GM21619 (cell line): ENCODE data around the gene STEAP1B.
"Not testable (repeated sequence)": the region's sequence is repeated elsewhere in the genome, so short reads cannot be mapped to it uniquely, and the experiment has no call there.

ENCODE experiments used
- ATAC-seq: cut with Tn5 transposase; IDR thresholded peaks from one replicate; pipeline ENCODE4 v1.9.1; 2021; ENCODE audit not compliant: unreplicated experiment

The STEAP1B gene

DNA sequence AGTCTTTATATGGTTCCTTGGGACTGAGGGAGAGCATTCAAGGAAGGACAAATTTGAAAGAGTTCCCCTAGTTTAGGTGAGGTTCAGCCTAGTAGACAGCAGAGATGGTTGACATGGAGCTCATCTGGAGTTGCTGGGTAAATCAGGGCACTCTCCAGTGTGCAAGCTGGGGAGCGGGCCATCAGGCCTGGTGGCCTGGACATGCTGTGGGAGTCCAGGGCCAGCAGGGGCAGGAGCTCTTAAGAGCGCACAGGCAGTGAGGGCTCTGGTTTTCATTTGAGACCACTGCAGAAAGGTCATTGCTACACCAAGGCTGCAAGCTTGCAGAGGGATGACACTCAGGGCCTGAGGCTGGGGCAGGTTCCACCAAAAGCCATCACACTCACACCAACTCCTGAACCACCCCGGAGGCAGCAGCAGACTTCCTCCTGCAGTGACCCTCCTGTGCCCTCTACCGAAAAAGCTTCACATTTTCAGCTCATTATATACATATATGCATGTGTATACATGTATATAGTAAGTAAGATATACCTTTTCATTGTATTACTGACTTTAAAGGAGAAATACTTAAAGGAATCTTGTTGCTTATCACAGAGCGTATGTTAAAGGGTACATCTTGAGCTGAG lies 39.5 kb downstream of the STEAP1B start:
- no peak for ATAC-seq

DNA sequence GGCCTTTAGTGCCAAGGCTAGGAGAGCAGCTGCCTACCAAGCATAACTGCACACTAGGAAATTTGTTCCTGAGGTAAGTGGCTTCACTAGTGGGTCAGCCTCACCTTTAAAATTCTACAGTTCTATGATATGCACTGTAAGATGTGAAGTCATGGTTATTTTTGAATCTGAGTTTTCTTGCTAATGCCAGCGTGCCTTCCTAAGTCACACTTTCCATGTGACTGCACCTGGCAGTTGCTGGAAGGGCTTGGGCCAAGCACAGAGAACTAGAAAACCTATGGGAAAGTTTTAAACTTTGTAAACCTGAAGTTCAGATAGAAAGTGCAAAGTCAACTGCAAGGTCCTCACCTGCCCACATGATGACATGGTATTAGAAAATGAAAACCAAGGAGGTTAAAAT lies 42.5 kb downstream of the STEAP1B start:
- ATAC-seq, result no peak

DNA sequence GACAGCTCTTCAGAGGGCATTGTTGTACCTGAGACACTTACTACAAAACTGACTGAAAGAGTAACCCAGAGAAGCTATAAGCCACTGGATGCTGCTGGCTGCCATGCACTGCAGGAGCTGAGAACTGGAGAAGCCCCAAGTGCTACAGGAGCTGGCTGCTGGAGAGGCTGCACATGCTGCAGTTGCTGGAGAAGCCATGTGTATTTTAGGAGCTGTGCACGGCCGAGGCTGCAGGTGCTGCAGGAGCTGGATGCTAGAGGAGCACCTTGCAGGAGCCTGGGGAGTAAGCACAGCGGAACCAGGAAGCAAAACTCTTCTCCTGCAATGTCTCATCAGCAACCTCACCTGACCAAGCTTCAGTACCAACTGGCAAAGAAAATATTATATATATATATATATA lies 45.5 kb downstream of the STEAP1B start:
- ATAC-seq, result no peak

DNA sequence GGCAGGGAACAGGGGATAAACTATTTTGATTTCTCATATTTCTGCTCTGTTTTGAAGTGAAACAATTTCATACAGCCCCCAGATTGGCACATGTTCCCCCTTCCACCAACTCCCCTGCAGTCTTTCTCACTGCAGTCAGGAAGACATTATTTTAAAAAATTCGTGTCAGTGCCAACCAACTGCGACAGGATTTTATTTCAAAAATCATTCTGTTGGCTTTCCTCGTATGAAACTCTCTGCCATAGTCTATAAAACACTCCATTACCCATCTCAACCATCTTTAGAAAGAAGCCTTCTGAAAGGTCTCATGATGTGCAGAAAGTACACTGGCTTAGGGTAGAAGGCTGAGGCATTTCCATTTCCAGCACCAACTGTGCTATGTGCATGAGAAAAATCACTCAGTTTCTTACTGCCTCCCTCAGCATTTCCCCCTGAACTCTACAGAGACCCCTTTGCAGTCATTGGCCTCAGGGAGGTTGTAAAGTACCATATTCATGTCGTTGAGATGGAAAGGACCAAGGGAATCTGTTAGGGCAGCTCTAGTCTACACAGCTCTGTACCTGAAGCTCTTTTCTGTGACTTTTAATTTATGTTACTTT lies 46.9 kb downstream of the STEAP1B start:
- no peak for ATAC-seq

DNA sequence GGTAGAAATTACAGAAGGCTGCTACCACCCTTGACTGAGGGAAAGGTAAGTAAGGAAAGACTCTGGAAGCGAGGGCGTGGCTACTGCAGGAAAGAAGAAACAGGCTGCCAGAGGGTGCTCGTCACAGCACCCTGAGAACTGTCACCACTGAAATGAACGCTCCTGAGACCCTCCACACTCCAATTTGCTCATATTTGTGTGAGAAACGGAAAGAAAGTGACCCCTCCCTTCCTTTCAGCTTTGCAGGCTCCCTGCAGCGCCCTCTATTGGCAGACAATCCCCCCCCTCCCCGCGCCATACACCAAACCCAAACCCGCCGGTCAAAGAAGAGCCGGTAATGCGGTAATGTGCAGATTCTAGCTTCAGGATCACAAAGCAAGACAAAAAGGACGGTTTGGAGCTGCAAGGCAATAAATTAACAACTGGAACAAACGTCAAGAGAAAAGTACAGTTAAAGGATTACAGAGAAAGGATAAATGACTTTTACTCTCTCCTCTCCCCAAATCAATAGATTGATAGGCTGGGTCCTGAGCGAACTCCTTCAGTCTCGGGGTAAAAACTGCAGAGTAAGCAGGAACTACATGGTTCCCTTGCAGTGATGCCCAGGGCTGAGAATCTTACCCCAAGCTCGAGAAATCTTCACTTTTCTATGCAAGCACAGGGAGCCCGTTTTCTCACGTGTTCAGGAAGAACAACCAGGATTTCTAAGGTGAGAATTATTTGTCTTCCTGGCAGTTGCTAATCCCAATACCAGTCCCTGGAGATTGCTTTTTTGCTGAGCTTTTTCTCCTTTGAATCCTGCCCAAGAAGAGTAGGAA lies 47.6 kb downstream of the STEAP1B start:
- no peak for ATAC-seq

DNA sequence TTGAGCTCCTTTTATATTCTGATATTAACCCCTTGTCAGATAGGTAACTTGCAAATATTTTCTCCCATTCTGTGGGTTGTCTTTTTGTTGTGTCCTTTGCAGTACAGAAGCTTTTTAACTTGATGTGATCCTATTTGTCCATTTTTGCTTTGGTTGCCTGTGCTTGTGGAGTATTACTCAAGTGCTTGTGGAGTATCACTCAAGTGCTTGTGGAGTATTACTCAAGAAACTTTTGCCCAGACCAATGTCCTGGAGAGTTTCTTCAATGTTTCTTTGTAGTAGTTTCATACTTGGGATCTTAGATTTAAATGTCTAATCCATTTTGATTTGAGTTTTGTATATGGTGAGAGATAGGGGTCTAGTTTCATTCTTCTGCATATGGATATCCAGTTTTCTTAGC lies 50.0 kb downstream of the STEAP1B start:
- ATAC-seq, result not testable (repeated sequence)

DNA sequence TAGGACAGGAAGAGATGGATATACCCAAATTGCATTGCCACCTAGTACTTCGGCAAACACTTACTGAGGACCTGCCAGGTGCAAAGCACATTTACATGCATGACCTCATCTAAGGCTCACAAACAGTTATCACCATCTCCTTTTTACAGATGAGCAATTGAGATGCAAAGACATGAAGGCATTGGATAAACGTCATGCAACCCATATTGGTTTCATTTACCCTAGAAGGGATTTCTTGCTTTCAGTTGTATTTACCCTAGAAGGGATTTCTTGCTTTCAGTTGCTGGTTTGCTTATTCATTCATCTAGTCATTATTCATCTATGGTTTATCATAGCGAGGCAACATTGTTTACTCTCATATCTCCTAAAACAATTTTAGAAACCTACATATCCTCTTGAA lies 52.2 kb downstream of the STEAP1B start:
- ATAC-seq, result peak; percentile 81

DNA sequence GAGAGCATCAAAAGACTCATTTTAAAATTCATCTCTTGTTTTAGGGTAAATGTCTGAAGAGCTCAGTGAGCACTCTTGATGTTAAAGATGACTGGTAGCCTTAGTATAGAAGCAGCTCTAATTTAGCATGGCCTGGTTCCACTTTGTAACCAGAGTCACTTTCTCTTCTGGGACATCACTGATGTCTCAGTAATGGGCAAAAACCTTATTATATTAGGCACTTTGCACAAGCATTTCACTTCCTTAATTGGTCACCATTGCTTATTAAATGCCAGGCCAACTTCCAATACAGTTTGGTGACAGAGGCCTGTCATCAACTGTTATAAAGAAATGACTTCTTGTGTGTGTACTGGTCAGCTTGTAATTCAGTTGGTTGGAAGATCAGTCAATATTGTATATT lies 53.0 kb downstream of the STEAP1B start:
- no peak for ATAC-seq

DNA sequence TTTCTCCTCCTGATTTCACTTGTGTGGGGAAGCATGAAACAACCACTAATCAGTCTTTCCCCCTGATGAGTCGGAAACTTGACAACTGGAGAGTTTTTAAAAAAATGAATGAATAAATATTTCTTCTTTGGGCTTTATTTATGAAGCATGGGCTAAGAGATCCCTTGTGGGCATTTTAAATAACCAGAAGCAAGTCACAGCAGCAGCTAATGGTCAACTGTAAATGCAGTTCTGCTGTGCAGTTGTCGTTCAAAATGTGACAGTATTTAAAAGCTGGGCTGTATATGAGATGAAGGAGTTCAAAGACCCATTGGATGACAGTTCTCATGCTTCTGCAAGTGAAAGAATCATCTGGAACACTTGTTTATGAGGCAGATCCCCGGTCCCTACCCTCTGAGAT lies 54.1 kb downstream of the STEAP1B start:
- ATAC-seq, result no peak

DNA sequence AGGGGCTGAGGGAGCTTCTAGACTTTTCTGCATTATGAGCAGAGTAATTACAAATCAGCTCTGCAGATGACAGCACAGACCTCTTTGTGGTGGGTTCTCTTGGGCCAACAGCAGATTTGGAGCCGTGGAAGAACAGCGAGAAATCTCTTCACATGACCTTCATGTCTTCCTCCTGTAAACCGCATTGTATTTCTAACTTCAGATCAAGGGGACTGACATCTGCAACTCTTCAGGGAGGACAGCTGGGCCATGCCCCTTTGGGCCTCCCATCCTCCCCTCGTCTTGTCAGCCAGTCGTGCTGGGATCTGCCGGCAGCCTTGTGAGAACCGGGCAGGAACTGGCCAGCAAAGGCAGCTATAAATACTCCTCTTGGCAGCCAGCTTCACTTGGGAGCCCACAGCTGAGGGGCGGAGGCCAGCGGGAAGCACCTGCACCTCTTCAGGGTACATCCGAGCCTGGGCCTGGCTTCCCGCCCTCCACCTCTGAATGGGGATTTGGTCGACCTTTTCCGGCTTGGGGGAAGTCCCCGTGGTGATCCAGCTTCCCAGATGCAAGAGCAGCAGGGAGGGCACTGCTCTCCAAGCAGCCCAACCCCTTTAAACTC lies 54.7 kb downstream of the STEAP1B start:
- peak; percentile 31 for ATAC-seq

DNA sequence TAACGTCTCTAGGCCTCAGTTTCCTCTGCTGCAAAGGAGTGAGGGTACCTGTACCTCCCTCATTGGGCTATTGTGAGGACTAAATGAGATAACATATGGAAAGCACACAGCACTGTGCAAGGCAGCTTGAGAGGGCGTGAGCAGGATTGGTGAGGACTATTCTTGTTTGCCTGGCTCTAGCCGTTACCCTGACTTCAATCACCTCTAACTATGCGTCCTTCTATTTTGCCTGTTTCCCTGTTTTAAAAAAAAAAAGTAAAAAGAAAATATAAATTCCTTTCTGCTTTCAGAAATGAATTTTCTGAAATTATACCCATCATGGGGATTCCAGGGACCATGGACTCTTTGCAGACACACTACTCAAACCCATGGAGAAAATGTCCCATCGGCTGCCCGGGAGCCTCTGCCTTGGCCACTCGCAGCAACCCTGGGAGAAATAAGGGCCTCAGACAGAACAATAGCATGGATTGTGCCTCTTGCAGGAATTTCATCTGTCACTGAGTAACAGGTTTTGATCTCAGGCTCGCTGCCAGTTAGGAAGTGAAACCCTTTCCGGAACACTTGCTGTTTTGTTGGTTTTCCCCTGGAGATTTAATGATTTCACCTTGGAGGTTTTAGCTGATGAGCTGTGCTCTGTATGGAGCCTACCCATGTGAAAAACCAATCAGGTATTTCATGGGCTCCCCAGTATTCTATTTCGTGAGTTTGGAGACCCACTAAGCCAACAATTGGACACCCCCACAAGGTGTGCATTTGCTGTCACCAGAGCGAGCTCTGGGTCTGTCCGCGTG lies 55.6 kb downstream of the STEAP1B start:
- ATAC-seq, result no peak

DNA sequence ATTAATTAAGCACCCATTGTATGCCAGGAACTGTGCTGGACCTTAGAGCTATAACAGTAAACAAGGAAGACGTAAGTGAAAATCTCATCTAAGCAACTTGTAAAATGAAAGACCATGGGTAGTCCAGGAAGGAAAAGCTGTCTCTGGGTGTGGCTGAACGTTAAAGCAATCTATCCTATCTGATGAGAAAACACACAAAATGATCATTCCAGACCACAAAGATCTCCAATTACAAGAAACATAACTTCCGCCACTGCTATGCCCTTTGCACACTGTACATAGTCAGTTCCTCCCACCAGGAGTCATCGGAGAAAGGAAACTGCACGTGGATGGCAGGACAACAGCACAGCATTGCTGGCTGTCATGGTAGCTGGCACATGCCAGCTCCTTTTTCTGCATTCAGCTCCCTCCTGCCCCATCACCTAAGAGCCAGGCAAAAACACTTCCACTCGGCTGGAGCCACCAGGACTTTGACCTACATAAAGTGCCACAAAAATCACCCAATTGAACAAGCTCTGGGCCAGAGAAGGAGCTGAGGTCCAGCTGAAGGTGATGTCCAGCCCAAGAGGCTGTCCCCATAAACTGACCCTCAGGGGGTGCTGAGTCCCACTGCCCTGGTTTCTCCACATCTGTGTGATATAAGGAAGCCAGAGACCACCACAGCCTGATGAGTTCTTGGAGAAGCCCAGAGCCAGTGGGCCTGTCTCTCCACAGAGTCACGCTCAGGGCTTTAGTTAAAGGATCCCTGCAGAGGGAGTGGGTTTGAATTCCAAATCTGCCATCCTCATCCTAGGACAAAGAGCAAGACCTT lies 56.4 kb downstream of the STEAP1B start:
- ATAC-seq, result no peak

DNA sequence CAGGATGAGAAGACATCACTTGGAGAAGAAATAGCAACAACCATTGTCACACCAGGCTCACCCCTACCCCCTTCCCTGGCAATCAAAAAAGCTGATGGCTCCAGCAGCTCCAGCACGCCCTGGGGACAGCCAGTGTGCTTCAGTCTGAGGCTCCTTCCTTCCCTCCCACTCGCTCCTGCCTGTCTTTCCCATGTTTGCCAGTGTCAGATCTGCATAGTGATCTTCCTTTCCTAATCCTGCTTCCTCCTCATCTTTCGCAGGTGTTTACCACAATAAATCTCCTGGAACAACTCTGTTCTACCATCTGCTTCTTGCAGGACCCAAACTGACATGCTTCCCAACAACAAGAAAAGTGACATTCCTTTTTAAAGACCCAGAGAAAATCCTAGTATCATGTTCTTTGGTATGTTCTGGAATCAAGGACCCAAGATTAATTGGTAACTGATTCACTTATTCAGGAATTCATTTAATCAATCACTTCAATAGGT lies 57.1 kb downstream of the STEAP1B start:
- ATAC-seq, result no peak

DNA sequence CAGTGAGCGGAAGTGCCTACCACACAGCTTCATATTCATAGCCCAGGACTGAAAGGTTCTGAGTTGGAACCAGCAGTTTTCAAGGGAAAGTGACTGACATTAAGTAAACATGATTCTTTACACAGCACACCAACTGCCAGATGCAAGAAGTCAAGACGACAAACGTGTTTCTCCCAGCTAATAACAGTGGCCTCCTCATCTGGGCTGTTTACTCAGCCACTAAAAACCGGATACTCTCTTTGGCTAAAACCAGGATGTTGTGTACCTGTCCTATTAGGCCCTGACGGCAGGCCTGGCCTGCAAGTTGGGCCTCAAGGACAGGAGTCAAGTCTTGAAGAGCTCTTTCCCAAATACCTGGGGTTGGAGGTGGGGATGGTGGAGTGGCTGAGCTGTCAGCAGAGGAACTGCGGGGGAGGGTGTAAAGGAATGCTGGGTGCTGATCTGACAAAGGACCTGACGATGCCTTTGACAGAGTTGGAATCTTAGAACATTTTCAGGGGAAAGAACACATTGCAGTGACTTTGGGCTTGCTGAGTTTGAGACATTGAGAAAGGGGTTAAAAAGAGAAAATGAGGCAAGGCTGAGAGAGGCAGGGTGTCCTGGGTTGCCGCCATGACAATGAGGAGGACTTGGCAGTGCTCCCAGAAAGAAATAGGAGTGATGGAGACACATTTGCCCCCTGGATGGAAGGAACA lies 57.7 kb downstream of the STEAP1B start:
- no peak for ATAC-seq

DNA sequence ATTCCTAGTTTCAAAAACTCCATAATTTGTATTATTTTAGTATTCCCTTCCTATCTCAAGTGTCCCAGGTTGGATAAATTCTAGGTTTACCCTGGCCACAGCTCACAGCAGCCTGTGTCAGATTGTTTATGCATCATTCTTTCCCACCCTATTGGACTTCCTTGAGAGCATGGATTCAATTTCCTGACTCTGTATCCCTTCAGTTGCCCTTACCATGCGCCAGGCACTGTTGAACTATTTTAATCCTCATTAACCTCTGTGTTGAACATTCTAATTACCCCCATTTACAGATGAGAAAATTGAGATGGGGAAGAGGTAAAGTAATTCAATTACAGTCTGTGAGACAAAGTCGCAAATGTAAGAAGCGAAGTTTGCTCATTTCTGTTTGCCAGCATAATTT lies 58.8 kb downstream of the STEAP1B start:
- no peak for ATAC-seq

DNA sequence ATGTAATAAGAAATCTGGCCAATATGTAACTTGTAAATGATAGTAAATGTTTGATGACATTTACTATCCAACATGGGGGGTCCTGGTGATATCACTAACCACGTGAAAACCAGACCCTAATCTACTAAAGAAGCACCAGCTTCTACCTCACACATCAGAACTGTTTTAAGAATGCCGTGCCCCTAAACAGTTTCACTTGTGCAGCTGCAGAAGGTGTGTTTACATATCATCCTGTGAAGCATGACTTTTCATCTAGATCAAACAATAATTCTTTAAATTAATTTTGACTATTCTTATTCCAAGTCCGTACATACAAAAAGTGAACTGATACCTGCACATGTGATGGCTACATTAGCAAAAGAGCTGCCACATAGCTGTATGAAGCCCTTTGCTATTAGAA lies 61.0 kb downstream of the STEAP1B start:
- ATAC-seq, result peak; percentile 49

DNA sequence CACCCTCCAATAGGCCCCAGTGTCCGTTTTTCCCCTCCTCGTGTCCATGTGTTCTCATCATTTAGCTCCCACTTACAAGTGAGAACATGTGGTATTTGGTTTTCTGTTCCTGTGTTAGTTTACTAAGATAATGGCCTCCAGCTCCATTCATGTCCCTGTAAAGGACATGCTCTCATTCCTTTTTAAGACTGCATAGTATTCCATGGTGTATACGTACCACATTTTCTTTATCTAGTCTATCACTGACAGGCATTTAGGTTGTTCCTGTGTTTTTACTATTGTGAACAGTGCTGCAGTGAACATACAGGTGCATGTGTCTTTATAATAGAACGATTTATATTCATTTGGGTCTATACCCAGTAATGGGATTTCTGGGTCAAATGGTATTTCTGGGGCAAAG lies 63.4 kb downstream of the STEAP1B start:
- not testable (repeated sequence) for ATAC-seq

DNA sequence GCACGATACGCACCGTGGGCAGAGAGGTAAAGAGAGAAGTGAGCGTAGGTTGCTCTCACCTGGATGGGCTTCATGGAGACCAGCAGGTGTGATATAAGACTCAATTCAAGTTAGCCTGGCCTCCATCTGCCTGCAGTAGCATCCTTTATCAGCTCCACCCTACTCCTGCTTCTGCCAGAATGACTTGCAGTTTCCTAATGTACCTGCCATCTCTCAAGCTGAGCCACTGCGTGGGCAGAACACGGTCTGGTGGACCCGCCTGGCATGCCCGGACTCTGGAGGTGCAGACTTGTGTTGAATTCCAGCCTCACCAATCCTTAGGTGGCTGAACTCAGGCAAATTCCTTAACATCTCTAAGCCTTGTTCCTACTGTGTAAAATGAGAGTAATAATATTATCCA lies 64.3 kb downstream of the STEAP1B start:
- ATAC-seq, result no peak

DNA sequence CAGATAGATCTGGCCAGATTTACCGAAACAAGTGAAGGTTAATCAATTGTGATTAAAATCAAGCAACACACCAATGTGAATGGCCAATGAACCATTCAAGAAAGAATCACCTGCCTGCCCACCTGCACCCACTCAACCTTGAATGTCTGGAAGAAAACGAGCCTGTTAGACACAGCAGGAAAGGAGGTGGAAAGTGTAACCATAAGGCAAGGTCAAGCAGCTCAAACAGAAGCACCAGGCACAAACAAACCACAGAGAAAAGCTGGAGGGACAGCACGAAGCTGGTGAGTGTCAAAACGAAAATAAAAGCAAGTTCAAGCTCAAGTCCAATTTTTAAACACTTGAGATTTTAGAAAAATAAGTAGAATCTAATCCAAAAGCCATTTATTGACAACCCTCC lies 64.9 kb downstream of the STEAP1B start:
- ATAC-seq, result peak; percentile 90
